Mucosa of stomach (tissue), 1 donor: ENCODE measurements around the gene CAPNS1.

Source experiments
- H3K27me3 ChIP-seq: one replicate; pipeline ENCODE4 v1.7.0; 2013; ENCODE audit warnings: mild to moderate bottlenecking, low read length; ENCODE audit not compliant: control insufficient read depth, insufficient read depth
- H3K36me3 ChIP-seq: one replicate; pipeline ENCODE4 v1.7.0; 2013; ENCODE audit warnings: low read length; ENCODE audit not compliant: control insufficient read depth, insufficient read depth
- H3K4me1 ChIP-seq: one replicate; pipeline ENCODE4 v1.7.0; 2013; ENCODE audit warnings: mild to moderate bottlenecking, low read length; ENCODE audit not compliant: control insufficient read depth, insufficient read depth
- H3K4me3 ChIP-seq: one replicate; pipeline ENCODE4 v1.7.0; 2013; ENCODE audit warnings: low read length
- H3K9ac ChIP-seq: one replicate; pipeline ENCODE4 v1.7.0; 2013; ENCODE audit warnings: mild to moderate bottlenecking, low read length, moderate library complexity
- H3K9me3 ChIP-seq: one replicate; pipeline ENCODE4 v1.7.0; 2013; ENCODE audit warnings: mild to moderate bottlenecking, low read length, moderate library complexity; ENCODE audit not compliant: control insufficient read depth
- donor health status: Pancreatic carcinoma.

The CAPNS1 gene

DNA sequence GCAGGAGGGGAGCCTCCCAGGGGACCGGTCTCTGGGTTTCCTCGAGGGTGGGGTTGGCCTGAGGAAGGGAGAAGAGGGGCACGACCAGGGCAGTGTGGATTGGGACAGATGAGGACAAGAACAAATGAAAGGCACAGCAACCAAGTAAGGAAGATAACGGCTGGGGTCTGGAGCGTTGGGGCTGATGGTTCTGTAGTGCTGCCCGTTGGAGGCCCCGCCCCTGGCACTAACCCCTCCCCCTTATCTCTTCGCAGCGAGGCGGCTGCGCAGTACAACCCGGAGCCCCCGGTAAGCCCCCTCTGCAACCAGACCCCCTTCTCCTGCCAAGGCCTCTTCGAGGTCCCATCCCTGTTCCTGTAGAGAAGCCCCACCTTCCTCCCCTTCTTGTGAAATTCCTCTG lies 2.2 kb downstream of the CAPNS1 start:
- Histone ChIP-seq H3K9ac (no peak overlapping the region), H3K36me3 (peaks cover 18% of the 10 kb centered on the region), H3K27me3 (no peaks in the 10 kb centered on the region), H3K4me3 (no peak overlapping the region), H3K9me3 (no peaks in the 10 kb centered on the region), H3K4me1 (peaks cover 18% of the 10 kb centered on the region)

GRCh38 chr19:36142496-36142895 lies 2.6 kb downstream of the CAPNS1 start:
- Histone ChIP-seq H3K9ac (no peak overlapping the region), H3K4me1 (peaks cover 14% of the 10 kb centered on the region), H3K4me3 (no peak overlapping the region), H3K27me3 (no peaks in the 10 kb centered on the region), H3K9me3 (no peaks in the 10 kb centered on the region), H3K36me3 (peaks cover 21% of the 10 kb centered on the region)

- Histone ChIP-seq H3K27me3 (no peaks in the 10 kb centered on the region), H3K36me3 (peaks cover 31% of the 10 kb centered on the region), H3K4me1 (peaks cover 9% of the 10 kb centered on the region), H3K9me3 (no peaks in the 10 kb centered on the region), H3K9ac (no peak overlapping the region), H3K4me3 (no peak overlapping the region)
Observed at GRCh38 chr19:36144624-36145023, 4.8 kb downstream of the CAPNS1 start.

DNA sequence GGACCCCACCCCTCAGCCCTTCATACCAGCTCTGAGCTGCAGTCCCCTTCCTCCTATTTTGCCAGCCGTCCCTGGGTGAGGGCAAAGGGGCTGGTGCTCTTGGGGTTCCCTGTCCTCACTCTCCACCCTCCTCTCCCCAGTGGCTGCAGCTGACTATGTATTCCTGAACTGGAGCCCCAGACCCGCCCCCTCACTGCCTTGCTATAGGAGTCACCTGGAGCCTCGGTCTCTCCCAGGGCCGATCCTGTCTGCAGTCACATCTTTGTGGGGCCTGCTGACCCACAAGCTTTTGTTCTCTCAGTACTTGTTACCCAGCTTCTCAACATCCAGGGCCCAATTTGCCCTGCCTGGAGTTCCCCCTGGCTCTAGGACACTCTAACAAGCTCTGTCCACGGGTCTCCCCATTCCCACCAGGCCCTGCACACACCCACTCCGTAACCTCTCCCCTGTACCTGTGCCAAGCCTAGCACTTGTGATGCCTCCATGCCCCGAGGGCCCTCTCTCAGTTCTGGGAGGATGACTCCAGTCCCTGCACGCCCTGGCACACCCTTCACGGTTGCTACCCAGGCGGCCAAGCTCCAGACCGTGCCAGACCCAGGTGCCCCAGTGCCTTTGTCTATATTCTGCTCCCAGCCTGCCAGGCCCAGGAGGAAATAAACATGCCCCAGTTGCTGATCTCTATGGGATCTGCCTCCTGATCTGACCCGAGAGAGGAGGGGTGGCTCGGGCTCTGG lies 10.0 kb downstream of the CAPNS1 start:
- Histone ChIP-seq H3K9me3 (no peaks in the 10 kb centered on the region), H3K36me3 (peaks cover 34% of the 10 kb centered on the region), H3K27me3 (no peaks in the 10 kb centered on the region), H3K4me3 (no peak overlapping the region), H3K9ac (no peak overlapping the region), H3K4me1 (no peaks in the 10 kb centered on the region)

- Histone ChIP-seq H3K4me1 (no peaks in the 10 kb centered on the region), H3K9me3 (no peaks in the 10 kb centered on the region), H3K36me3 (peaks cover 34% of the 10 kb centered on the region), H3K9ac (peak overlapping the region; percentile 34), H3K4me3 (no peak overlapping the region), H3K27me3 (no peaks in the 10 kb centered on the region)
Observed at GRCh38 chr19:36150586-36150985, 10.7 kb downstream of the CAPNS1 start.

DNA sequence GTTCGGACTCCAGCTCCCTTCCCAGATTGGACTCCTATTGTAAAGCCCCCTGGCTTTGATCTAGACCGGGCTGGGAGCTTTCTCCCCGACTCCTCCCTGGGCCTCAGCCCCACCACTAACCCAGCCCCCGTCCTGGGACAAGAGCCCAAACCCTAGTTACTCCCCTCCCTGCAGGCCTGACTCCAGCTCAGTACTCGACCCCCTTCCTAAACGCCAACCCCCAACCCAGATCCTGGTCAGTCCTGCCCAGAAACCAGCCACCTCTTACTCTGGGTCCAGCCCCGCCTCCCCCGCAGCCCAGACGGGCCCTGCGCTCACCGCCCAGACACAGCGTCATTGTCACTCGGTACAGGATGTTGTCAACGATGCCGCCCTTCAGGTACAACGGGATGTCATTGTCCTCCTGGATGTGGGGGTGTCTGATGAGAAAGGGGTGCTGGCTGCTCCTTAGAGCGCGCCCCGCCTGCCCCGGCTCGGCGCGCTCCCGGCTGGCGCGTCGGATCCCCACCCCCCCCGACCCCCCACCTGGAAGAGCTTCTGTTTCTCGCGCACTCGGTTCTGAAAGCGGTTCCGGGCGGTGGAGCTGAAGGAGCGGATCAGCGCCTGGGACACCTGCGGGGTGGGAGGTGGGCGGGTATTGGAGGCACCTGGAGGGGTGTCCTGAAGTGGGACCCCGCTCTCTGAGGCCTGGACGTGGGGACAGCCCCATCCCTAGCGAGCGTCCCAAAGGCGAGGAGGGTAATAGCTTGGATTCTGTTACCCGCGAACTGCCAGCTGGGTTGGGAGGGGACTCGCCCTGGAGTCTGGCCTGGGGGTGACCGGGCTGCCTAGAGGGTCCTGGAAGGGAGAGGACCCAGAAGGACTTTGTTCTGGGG lies 11.5 kb downstream of the CAPNS1 start:
- Histone ChIP-seq H3K9ac (peak overlapping the region; percentile 65), H3K4me3 (peak overlapping the region; percentile 4), H3K36me3 (peaks cover 28% of the 10 kb centered on the region), H3K4me1 (no peaks in the 10 kb centered on the region), H3K9me3 (no peaks in the 10 kb centered on the region), H3K27me3 (no peaks in the 10 kb centered on the region)

- no peaks in the 10 kb centered on the region for H3K4me1 ChIP-seq
- H3K27me3 ChIP-seq = no peaks in the 10 kb centered on the region
- H3K4me3 ChIP-seq = peak overlapping the region; percentile 4
- H3K9ac ChIP-seq = peak overlapping the region; percentile 65
- no peaks in the 10 kb centered on the region for H3K9me3 ChIP-seq
- H3K36me3 ChIP-seq = peaks cover 25% of the 10 kb centered on the region
Observed at GRCh38 chr19:36152019-36152351, 12.1 kb downstream of the CAPNS1 start.

- H3K4me3 ChIP-seq = peak within 1 kb of the TSS; percentile 4
- no peaks in the 10 kb centered on the region for H3K27me3 ChIP-seq
- H3K36me3 ChIP-seq = peaks cover 21% of the 10 kb centered on the region
- no peaks in the 10 kb centered on the region for H3K9me3 ChIP-seq
- H3K4me1 ChIP-seq = no peaks in the 10 kb centered on the region
- peak within 1 kb of the TSS; percentile 65 for H3K9ac ChIP-seq
Observed at GRCh38 chr19:36152352-36153091, 12.7 kb downstream of the CAPNS1 start, which contains the start of gene COX7A1. Gene COX7A1 (minus strand): TSS chr19:36152447. CDS start chr19:36152407, 40 bp downstream.

GRCh38 chr19:36153126-36153525 lies 13.3 kb downstream of the CAPNS1 start:
- H3K36me3 ChIP-seq = peaks cover 21% of the 10 kb centered on the region
- no peaks in the 10 kb centered on the region for H3K9me3 ChIP-seq
- no peak overlapping the region for H3K4me3 ChIP-seq
- H3K27me3 ChIP-seq = no peaks in the 10 kb centered on the region
- no peaks in the 10 kb centered on the region for H3K4me1 ChIP-seq
- H3K9ac ChIP-seq = no peak overlapping the region

DNA sequence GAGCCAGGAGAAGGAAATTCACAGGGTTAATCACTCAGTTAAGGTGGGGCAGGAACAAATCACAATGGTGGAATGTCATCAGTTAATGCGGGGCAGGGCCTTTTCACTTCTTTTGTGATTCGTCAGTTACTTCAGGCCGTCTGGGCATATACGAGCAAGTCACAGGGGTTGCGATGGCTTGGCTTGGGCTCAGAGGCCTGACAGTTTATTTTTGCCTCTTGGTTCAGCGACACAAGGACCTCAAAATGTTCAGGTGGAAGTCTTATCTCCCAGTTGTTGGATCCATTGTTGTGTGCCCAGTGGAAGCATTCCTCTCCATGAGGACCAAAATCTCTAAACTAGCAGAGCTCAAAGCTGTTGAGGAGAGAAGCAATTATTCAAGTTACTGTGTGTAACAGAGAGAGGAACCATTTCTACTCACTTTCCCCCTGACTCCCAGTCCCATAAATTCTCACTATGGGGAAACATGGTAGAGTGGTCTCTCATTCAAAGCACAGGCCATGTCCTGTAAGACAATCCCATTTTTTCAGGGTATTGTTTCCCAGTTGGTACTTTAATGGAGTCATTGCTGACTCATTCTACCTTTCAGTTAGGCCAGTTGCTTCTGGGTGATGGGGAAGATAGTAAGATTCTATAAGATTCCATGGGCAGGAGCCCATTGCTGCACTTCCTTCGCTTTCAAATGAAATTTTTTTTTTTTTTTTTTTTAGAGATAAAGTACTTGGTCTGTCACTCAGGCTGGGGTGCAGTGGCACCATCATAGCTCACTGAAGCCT lies 21.1 kb downstream of the CAPNS1 start:
- Histone ChIP-seq H3K36me3 (no peaks in the 10 kb centered on the region), H3K9me3 (no peaks in the 10 kb centered on the region), H3K4me1 (no peaks in the 10 kb centered on the region), H3K4me3 (no peak overlapping the region), H3K27me3 (no peaks in the 10 kb centered on the region), H3K9ac (no peak overlapping the region)

GRCh38 chr19:36163813-36164212 lies 23.9 kb downstream of the CAPNS1 start:
- Histone ChIP-seq H3K9me3 (no peaks in the 10 kb centered on the region), H3K4me3 (no peak overlapping the region), H3K9ac (no peak overlapping the region), H3K4me1 (no peaks in the 10 kb centered on the region), H3K27me3 (no peaks in the 10 kb centered on the region), H3K36me3 (no peaks in the 10 kb centered on the region)
